HCT116 (cell line): ENCODE results near the gene PLEKHA6. TPM values are rescaled to one million over a fixed set of nuclear protein-coding genes. Genes with fewer than 3 reads are reported as not detected.

Experiments used
- ATAC-seq: fragments of 200-7000 bp; cut with Tn5 transposase; 2 replicates; pipeline ENCODE4 v1.9.1; 2020; ENCODE audit warnings: mild to moderate bottlenecking, moderate library complexity
- BruUV-seq: library from RNA; stranded (reverse); fragments of 400-500 nt; replicated peaks from 2 replicates; lab custom pipeline; 2021; lab: Mats Ljungman, UMichigan
- CTCF ChIA-PET: fragments of 300-600 bp; sonication (Branson Sonifier 250); formaldehyde crosslinking; loops from one replicate; lab custom pipeline; 2021; ENCODE audit warnings: antibody characterized with exemption; lab: Charles Lee
- POLR2A ChIA-PET: fragments of 300-600, 350-600 bp; sonication (Branson Sonifier 250); formaldehyde crosslinking; loops from one replicate; lab custom pipeline; 2021; ENCODE audit warnings: antibody characterized with exemption; lab: Charles Lee
- RAD21 ChIA-PET, 2 experiments: fragments of 300-600 bp; sonication (Branson Sonifier 250); formaldehyde crosslinking; loops; one replicate each; lab custom pipeline; 2023; ENCODE audit warnings: low total read pairs in 2 of 2; ENCODE audit not compliant: uncharacterized antibody in 2 of 2, unreplicated experiment in 2 of 2, low non-redundant PET in 1 of 2; lab: Charles Lee
- DNase-seq: peaks from one replicate; pipeline ENCODE4 v3.0.0-alpha.2; 2010; ENCODE audit warnings: low read depth, low spot score
- H2AFZ ChIP-seq: fragments of 200-600 bp; shearing (Covaris generic), sonication (generic); 2 replicates; pipeline ENCODE4 v1.6.1; 2017; ENCODE audit warnings: low read depth, mixed run types, mixed read lengths, antibody characterized with exemption, low read length; ENCODE audit not compliant: poor library complexity, severe bottlenecking
- H3K27ac ChIP-seq: 2 replicates; pipeline ENCODE4 v1.5.1; 2012; ENCODE audit warnings: low read depth, low read length
- H3K27me3 ChIP-seq: fragments of 200-600 bp; sonication (generic); 2 replicates; pipeline ENCODE4 v1.6.1; 2016; ENCODE audit warnings: mixed run types, low read length, mixed read lengths; ENCODE audit not compliant: insufficient read depth
- H3K36me3 ChIP-seq, 2 experiments: fragments of 200-500 bp in 1 of 2; fragments of 200-600 bp in 1 of 2; sonication (Bioruptor generic) in 1 of 2; sonication (generic) in 1 of 2; 2 replicates each; pipeline versions ENCODE4 v1.5.1 to v1.6.1; 2014 to 2016; ENCODE audit warnings: low read length in 2 of 2, inconsistent platforms in 1 of 2, mixed read lengths in 1 of 2, mixed run types in 1 of 2; ENCODE audit not compliant: insufficient read depth in 2 of 2, control insufficient read depth in 1 of 2
- H3K4me1 ChIP-seq, 2 experiments: fragments of 200-600 bp in 1 of 2; sonication (generic) in 1 of 2; 2 replicates each; pipeline versions ENCODE4 v1.5.1 to v1.6.1; 2012 to 2017; ENCODE audit warnings: low read length in 2 of 2, inconsistent platforms in 1 of 2, mild to moderate bottlenecking in 1 of 2, mixed read lengths in 1 of 2, mixed run types in 1 of 2, moderate library complexity in 1 of 2; ENCODE audit not compliant: insufficient read depth in 2 of 2, control insufficient read depth in 1 of 2
- H3K4me2 ChIP-seq: fragments of 200-600 bp; sonication (generic); 2 replicates; pipeline ENCODE4 v1.6.1; 2017; ENCODE audit warnings: mixed run types, low read length, mixed read lengths
- H3K4me3 ChIP-seq, 2 experiments: fragments of 200-600 bp in 1 of 2; sonication (generic) in 1 of 2; replicated peaks in 1 of 2; 2 replicates each; pipeline ENCODE4 v1.5.1; 2011 to 2016; ENCODE audit warnings: low read length in 2 of 2, control low read depth in 1 of 2, low read depth in 1 of 2, mild to moderate bottlenecking in 1 of 2, mixed read lengths in 1 of 2, mixed run types in 1 of 2
- H3K79me2 ChIP-seq: fragments of 200-600 bp; sonication (generic); 2 replicates; pipeline ENCODE4 v1.6.1; 2017; ENCODE audit warnings: mild to moderate bottlenecking, mixed run types, low read length, moderate library complexity, mixed read lengths; ENCODE audit not compliant: insufficient read depth
- H3K9ac ChIP-seq: fragments of 200-600 bp; sonication (generic); 2 replicates; pipeline ENCODE4 v1.6.1; 2016; ENCODE audit warnings: low read length, mixed read lengths
- H3K9me2 ChIP-seq: fragments of 200-600 bp; sonication (generic), shearing (Covaris generic); 2 replicates; pipeline ENCODE4 v1.6.1; 2017; ENCODE audit warnings: mixed run types, mild to moderate bottlenecking, moderate library complexity; ENCODE audit not compliant: insufficient read depth
- H3K9me3 ChIP-seq, 2 experiments: fragments of 200-500 bp in 1 of 2; fragments of 200-600 bp in 1 of 2; sonication (Bioruptor generic) in 1 of 2; sonication (generic) in 1 of 2; 2 replicates each; pipeline ENCODE4 v1.6.1; 2014 to 2017; ENCODE audit warnings: low read length in 2 of 2, mixed read lengths in 2 of 2, inconsistent platforms in 1 of 2, low read depth in 1 of 2, mild to moderate bottlenecking in 1 of 2, mixed run types in 1 of 2, moderate library complexity in 1 of 2; ENCODE audit not compliant: control insufficient read depth in 1 of 2, insufficient read depth in 1 of 2
- H4K20me1 ChIP-seq: fragments of 200-600 bp; sonication (generic), shearing (Covaris generic); 2 replicates; pipeline ENCODE4 v1.6.1; 2017; ENCODE audit warnings: mixed run types, mild to moderate bottlenecking, moderate library complexity; ENCODE audit not compliant: insufficient read depth
- CBX3 ChIP-seq: IDR thresholded peaks from 2 replicates; pipeline ENCODE4 v1.6.1; 2012; ENCODE audit warnings: low read depth
- CEBPB ChIP-seq: IDR thresholded peaks from 2 replicates; pipeline ENCODE4 v1.6.1; 2012; ENCODE audit warnings: low read depth
- EGR1 ChIP-seq: IDR thresholded peaks from 2 replicates; pipeline ENCODE4 v1.6.1; 2012; ENCODE audit warnings: low read depth
- ELF1 ChIP-seq: IDR thresholded peaks from 2 replicates; pipeline ENCODE4 v1.6.1; 2012; ENCODE audit warnings: low read depth, borderline replicate concordance
- EZH2 ChIP-seq: fragments of 200-600 bp; sonication (generic); IDR thresholded peaks from 2 replicates; pipeline ENCODE4 v1.6.1; 2017; ENCODE audit warnings: antibody characterized with exemption, mixed run types
- MAX ChIP-seq: IDR thresholded peaks from 2 replicates; pipeline ENCODE4 v1.6.1; 2012
- POLR2A ChIP-seq: IDR thresholded peaks from 2 replicates; pipeline ENCODE4 v1.7.0; 2011; ENCODE audit warnings: borderline replicate concordance; ENCODE audit not compliant: insufficient read depth, insufficient read length; ENCODE audit errors: extremely low read depth
- POLR2AphosphoS5 ChIP-seq: IDR thresholded peaks from 2 replicates; pipeline ENCODE4 v1.6.1; 2011; ENCODE audit warnings: mild to moderate bottlenecking, low read depth, low read length, moderate library complexity
- RAD21 ChIP-seq: IDR thresholded peaks from 2 replicates; pipeline ENCODE4 v1.6.1; 2012; ENCODE audit warnings: low read depth, mild to moderate bottlenecking
- REST ChIP-seq: IDR thresholded peaks from 2 replicates; pipeline ENCODE4 v1.6.1; 2012; ENCODE audit warnings: low read depth
- SRF ChIP-seq: IDR thresholded peaks from 2 replicates; pipeline ENCODE4 v1.6.1; 2012; ENCODE audit warnings: low read depth
- ZFX ChIP-seq: fragments of 450-650 bp; IDR thresholded peaks from 2 replicates; pipeline ENCODE4 v1.6.1; 2017
- intact Hi-C: fragments of 100-400 bp; cut with micrococcal nuclease; formaldehyde crosslinking; loops from 2 replicates; pipeline ENCODE4 v1.10.0; 2022
- total RNA-seq: library from RNA; stranded (reverse); gene quantifications from one replicate; pipeline ENCODE4 v1.2.1, GENCODE V29; 2021; ENCODE audit not compliant: unreplicated experiment

PLEKHA6 gene
- total RNA-seq, 1 experiment from 2014 or later: 13.1 TPM

- Histone ChIP-seq H3K9me2 (no peaks in the 10 kb centered on the region), H3K4me1 (peaks cover 0 to 8% of the 10 kb centered on the region in 2 experiments; a peak in 1 of 4 replicates), H3K27ac (no peak overlapping the region), H3K9me3 (no peaks in the 10 kb centered on the region), H3K9ac (no peak overlapping the region), H3K4me2 (no peak overlapping the region), H4K20me1 (no peaks in the 10 kb centered on the region), H2AFZ (no peak overlapping the region), H3K27me3 (no peaks in the 10 kb centered on the region), H3K4me3 (no peak overlapping the region), H3K36me3 (no peaks in the 10 kb centered on the region), H3K79me2 (no peaks in the 10 kb centered on the region; the same call in 1 of the 2 replicates)
- no peak for DNase-seq
- ATAC-seq: no peak
- no TSS peak for BruUV-seq
- TF ChIP-seq CBX3: no peak
- no peak for TF ChIP-seq ELF1
- no peak for TF ChIP-seq REST
- no peak for TF ChIP-seq EGR1
- no peak for TF ChIP-seq RAD21
- no peak for TF ChIP-seq MAX
- no peak for TF ChIP-seq POLR2AphosphoS5
- TF ChIP-seq CEBPB: no peak
- TF ChIP-seq POLR2A: no peak
- no peak for TF ChIP-seq SRF
- TF ChIP-seq EZH2: no peak
- TF ChIP-seq ZFX: no peak
- intact Hi-C loops: no loop called here
- ChIA-PET CTCF (no interaction called here), RAD21 (no interaction called here), POLR2A (no interaction called here)
Observed at GRCh38 chr1:204343247-204343646, 16.5 kb downstream of the PLEKHA6 start.
